GM19099 (cell line): ENCODE data around the gene TSPAN10.

Source experiments
- POLR2A ChIP-seq: IDR thresholded peaks from 3 replicates; pipeline ENCODE4 v1.6.1; 2011; ENCODE audit warnings: low read depth; ENCODE audit not compliant: insufficient read length; ENCODE audit errors: extremely low read depth

TSPAN10 gene

GRCh38 chr17:81636505-81637288, at the start of gene TSPAN10, which contains the start of gene NPLOC4:
Gene TSPAN10 (plus strand): TSS chr17:81637196. CDS start chr17:81642413, 5,217 bp downstream.
Gene NPLOC4 (minus strand): TSS chr17:81637112. CDS start chr17:81636930, 182 bp downstream.
- peak; percentile 92 for TF ChIP-seq POLR2A

- TF ChIP-seq POLR2A: no peak
Measured at GRCh38 chr17:81589612-81590011, 47.4 kb upstream of the TSPAN10 start.

GRCh38 chr17:81590121-81590520, 46.9 kb upstream of the TSPAN10 start:
- TF ChIP-seq POLR2A: no peak

GRCh38 chr17:81591971-81592370, 45.0 kb upstream of the TSPAN10 start:
- no peak for TF ChIP-seq POLR2A

GRCh38 chr17:81593105-81593871, 43.7 kb upstream of the TSPAN10 start:
- TF ChIP-seq POLR2A: no peak

GRCh38 chr17:81599719-81600486, 37.1 kb upstream of the TSPAN10 start:
- TF ChIP-seq POLR2A: no peak

GRCh38 chr17:81601525-81602120, 35.4 kb upstream of the TSPAN10 start:
- no peak for TF ChIP-seq POLR2A

- no peak for TF ChIP-seq POLR2A
Measured at GRCh38 chr17:81603846-81604610, 33.0 kb upstream of the TSPAN10 start.

- no peak for TF ChIP-seq POLR2A
Measured at GRCh38 chr17:81607431-81607830, 29.6 kb upstream of the TSPAN10 start.

- no peak for TF ChIP-seq POLR2A
Measured at GRCh38 chr17:81608082-81608481, 28.9 kb upstream of the TSPAN10 start.

GRCh38 chr17:81608605-81609004, 28.4 kb upstream of the TSPAN10 start:
- TF ChIP-seq POLR2A: no peak

GRCh38 chr17:81609541-81610311, 27.3 kb upstream of the TSPAN10 start:
- no peak for TF ChIP-seq POLR2A
